Neutrophil (primary cell): ENCODE results near the gene CEP152.
"Not testable (repeated sequence)": the region's sequence is repeated elsewhere in the genome, so short reads cannot be mapped to it uniquely, and the experiment has no call there.

Experiments
- H3K27ac ChIP-seq: fragments of 200-600 bp; sonication (generic); 2 replicates; pipeline ENCODE4 v1.5.1; 2016; ENCODE audit warnings: mild to moderate bottlenecking, moderate library complexity
- H3K27me3 ChIP-seq: fragments of 200-600 bp; sonication (generic); 2 replicates; pipeline ENCODE4 v1.6.0; 2016; ENCODE audit warnings: mild to moderate bottlenecking
- H3K36me3 ChIP-seq: fragments of 200-600 bp; sonication (generic); 2 replicates; pipeline ENCODE4 v1.5.1; 2017
- H3K4me1 ChIP-seq, 2 experiments: fragments of 200-600 bp in 1 of 2; sonication (generic) in 1 of 2; 1 replicate in 1 of 2; 2 replicates in 1 of 2; pipeline versions ENCODE4 v1.5.1 to v1.6.1; 2013 to 2016; ENCODE audit warnings: low read depth in 1 of 2, low read length in 1 of 2, mild to moderate bottlenecking in 1 of 2, moderate library complexity in 1 of 2; ENCODE audit not compliant: control insufficient read depth in 1 of 2, insufficient read depth in 1 of 2
- H3K4me3 ChIP-seq, 2 experiments: fragments of 200-600 bp in 1 of 2; sonication (generic) in 1 of 2; 1 replicate in 1 of 2; 2 replicates in 1 of 2; pipeline ENCODE4 v1.5.1; 2013 to 2016; ENCODE audit warnings: low read depth in 1 of 2, low read length in 1 of 2, mild to moderate bottlenecking in 1 of 2, moderate library complexity in 1 of 2
- H3K9me3 ChIP-seq: fragments of 200-600 bp; sonication (generic); 2 replicates; pipeline ENCODE4 v1.5.1; 2016
- CTCF ChIP-seq: fragments of 200-600 bp; sonication (generic); IDR thresholded peaks from 2 replicates; pipeline ENCODE4 v1.5.1; 2016; ENCODE audit warnings: antibody characterized with exemption

Gene CEP152

DNA sequence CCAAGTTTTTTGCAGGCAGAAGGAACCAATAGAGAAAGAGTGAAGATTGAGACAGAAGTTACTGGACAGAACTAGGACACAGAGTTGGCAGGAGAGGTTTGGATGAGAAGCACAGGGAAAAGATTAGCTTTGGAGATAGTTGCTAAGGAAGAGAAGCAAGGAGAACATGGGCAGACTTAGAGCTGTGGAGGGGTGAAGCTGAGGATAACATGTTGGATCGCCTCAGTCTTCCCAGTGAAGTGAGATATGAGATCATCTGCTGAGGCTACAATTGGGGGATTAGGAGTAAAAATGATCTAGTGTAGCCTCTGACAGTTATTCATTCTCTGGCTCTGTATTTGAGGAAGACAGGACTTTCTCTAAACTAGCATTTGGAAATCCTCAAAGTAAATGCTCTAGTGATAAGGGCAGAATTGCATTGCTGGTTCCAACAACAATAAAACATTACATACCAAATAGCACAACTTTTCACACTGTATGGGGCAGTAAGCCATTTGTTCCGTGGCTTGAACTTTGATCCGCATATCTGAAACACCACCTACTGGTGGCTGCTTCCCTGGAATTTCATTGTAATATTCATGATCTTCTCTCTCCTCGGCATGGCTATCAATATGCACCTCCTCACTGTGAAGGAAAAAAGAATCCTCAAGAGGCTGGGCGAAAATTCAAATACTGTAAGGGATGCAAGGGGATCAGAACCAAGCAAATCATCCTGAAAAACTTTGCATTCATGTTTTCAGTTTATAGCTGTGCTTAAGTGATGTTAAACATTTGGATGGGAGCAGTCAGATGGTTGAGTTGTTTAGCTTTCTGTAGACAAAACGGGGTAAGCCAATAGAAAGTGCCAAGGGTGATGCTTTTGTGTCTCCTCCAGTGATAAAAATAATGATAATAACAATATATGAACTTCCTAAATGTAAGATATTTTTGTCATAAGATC, 44.9 kb upstream of the CEP152 start:
- no peaks in the 10 kb centered on the region for H3K4me1 ChIP-seq
- peaks cover 8% of the 10 kb centered on the region for H3K27me3 ChIP-seq
- H3K4me3 ChIP-seq = no peak overlapping the region
- no peak overlapping the region for H3K27ac ChIP-seq
- H3K36me3 ChIP-seq = no peaks in the 10 kb centered on the region
- no peaks in the 10 kb centered on the region for H3K9me3 ChIP-seq
- no peak for TF ChIP-seq CTCF

DNA sequence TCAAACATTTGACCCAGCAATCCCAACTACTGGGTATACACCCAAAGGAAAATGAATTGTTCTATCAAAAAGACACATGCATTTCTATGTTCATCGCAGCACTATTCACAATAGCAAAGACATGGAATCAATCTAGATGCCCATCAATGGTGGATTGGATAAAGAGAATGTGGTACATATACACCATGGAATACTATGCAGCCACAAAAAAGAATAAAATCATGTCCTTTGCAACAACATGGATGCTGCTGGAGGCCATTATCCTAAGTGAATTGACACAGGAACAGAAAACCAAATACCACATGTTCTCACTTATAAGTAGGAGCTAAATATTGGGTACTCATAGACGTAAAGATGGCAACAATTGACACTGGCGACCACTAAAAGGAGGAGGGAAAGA, 43.6 kb upstream of the CEP152 start:
- H3K4me3 ChIP-seq, H3K9me3 ChIP-seq, H3K4me1 ChIP-seq, H3K27me3 ChIP-seq, H3K27ac ChIP-seq, H3K36me3 ChIP-seq: not testable (repeated sequence)

- no peaks in the 10 kb centered on the region for H3K9me3 ChIP-seq
- no peaks in the 10 kb centered on the region for H3K36me3 ChIP-seq
- no peaks in the 10 kb centered on the region for H3K4me1 ChIP-seq
- H3K27me3 ChIP-seq = no peaks in the 10 kb centered on the region
- H3K4me3 ChIP-seq = no peak overlapping the region
- TF ChIP-seq CTCF = no peak
- no peak overlapping the region for H3K27ac ChIP-seq
Observed at GRCh38 chr15:48851956-48852355, 41.1 kb upstream of the CEP152 start.

- Histone ChIP-seq H3K36me3 (no peaks in the 10 kb centered on the region), H3K4me1 (no peaks in the 10 kb centered on the region), H3K27ac (no peak overlapping the region), H3K9me3 (no peaks in the 10 kb centered on the region), H3K4me3 (no peak overlapping the region), H3K27me3 (no peaks in the 10 kb centered on the region)
- no peak for TF ChIP-seq CTCF
Observed at GRCh38 chr15:48850648-48851047, 39.8 kb upstream of the CEP152 start.

DNA sequence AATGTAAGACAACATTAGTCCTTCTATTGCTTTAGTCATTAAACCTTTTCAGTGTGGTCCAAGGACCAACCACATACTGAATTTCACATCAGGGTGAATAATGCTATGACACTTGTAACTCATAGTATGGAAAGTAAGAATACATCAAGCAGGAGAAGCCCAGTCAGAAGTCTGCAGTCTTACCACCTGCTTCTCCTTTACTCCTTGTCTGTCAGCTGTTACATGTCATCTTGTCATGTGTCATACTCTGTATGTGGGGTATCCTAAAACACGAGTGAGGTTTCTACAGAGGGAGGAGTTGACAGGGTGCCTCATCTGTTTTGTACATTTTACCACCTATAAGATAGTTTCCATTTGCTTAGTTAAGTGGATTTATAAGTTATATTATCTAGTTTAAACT, 34.3 kb upstream of the CEP152 start:
- TF ChIP-seq CTCF = no peak
- Histone ChIP-seq H3K4me1 (no peaks in the 10 kb centered on the region), H3K36me3 (no peaks in the 10 kb centered on the region), H3K9me3 (no peaks in the 10 kb centered on the region), H3K27me3 (no peaks in the 10 kb centered on the region), H3K4me3 (no peak overlapping the region), H3K27ac (no peak overlapping the region)

DNA sequence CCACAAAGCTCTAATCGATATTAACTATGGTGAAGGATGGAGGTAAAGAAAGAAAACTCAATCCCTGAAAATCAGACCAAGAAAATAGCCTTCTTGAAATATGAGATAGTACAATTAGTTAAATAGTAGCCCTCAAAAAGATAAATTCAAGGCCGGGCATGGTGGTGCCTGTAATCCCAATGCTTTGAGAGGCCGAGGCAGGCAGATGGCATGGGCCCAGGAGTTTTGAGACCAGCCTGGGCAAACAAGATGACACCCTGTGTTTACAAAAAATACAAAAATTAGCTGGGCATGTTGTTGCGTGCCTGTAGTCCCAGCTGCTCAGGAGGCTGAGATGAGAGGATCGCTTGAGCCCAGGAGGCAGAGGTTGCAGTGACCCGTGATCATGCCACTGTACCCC, 31.6 kb upstream of the CEP152 start:
- Histone ChIP-seq H3K9me3 (no peaks in the 10 kb centered on the region), H3K4me3 (no peak overlapping the region), H3K27ac (no peak overlapping the region), H3K4me1 (no peaks in the 10 kb centered on the region), H3K27me3 (no peaks in the 10 kb centered on the region), H3K36me3 (no peaks in the 10 kb centered on the region)
- TF ChIP-seq CTCF = no peak
